ENCODE measurements around the gene CRMP1.

GRCh38 chr4:5822619-5823018 is 70.3 kb downstream of the CRMP1 start:
- TF ChIP-seq CTCF (conservative IDR thresholded peaks at IDR 0.05; ENCODE audit: low read depth, low read length): no peak
- no peak for TF ChIP-seq EZH2 (IDR thresholded peaks at IDR 0.05; ENCODE audit: borderline replicate concordance, low read depth, low read length, poor library complexity, severe bottlenecking)

Measured in A673 (cell line).